Measurements from ENCODE around the gene STK16. TPM values are rescaled to one million over a fixed set of nuclear protein-coding genes. Genes with fewer than 3 reads are reported as not detected.

Gene STK16
- polyA plus RNA-seq, 1 donor from 2014 or later, result 64.9 TPM

DNA sequence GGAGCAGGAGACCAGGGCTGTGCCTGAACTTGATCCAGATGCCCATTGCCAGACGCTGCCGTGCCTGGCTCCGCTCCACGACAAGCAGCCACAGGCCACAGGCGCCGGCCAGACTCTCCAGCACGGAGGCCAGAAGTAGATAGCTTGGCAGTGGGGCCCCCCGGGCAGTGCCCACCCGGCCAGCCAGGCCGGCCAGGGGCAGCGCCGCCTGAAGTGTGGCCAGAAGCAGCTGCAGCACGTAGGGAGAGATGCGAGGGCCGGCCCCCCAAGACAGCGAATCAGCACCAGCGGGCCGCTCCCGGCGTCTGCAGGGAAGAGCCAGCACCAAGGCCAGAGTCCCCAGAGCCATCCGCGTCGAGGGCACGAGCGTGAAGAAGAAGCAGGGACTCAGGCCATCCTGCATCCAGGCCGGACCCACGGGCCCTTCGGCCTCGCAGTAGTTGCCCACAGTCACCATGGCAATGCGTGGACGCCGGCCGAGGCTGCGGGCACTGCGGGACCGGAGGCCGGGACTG is 27.0 kb upstream of the STK16 start:
- Histone ChIP-seq H2AFZ (ENCODE audit: low read depth, low read length) (no peak overlapping the region), H3K9me3 (ENCODE audit: low read length) (no peaks in the 10 kb centered on the region)

DNA sequence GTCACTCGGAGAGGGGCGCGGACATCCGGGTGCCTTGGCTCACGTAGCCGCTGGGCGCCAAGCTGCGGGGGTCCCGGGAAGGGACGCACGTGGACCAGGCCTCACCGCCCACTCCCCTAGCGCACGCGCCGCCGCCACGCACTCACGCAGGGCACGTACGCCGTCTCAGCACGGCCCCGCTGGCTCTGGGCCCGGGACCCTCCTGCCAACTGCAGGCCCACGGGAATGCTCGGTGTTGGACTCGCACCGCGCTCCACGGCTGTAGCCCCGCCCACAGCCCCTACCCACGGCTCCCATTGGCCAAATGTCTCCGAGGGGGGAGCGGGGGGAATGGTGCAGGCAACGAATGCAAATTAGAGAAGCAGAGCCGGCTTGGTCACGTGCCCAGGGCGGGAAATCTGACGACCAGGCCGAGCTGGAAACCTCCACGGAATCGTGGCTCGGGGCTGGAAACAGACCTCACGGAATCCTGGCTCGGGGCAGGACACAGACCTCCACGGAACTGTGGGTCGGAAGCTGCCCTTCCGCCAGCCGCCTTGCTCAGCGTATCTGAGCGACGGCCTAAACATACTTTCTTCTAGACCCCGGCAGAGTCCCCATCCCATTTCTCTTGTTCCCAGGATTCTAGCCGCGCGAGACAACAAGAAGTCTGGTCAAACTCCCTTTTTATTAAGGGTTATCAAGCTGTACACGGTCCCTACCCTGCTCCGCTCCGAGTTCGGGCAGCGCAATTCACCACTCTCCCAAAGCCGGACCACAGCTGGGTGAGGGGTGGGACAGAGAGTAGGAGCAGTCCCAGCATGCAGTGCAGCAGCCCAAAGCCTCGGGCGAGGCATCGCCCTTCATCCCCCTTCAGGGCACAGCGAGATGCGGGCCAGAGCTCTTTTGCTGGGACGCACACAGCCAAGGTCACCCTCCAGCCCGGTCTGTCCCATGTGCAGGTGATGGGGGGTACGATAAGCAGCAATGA is 26.3 kb upstream of the STK16 start, which contains the start of gene ABCB6:
Gene ABCB6 (minus strand): TSS at position 227 of the 970 bp plus-strand sequence. CDS start 285 bp downstream, outside the sequence.
- Histone ChIP-seq H3K79me2 (replicated peaks; ENCODE audit: insufficient read depth, low read length) (no peaks in the 10 kb centered on the region), H3K4me3 (ENCODE audit: low read length) (peak within 1 kb of the TSS; percentile 79), H3K9ac (ENCODE audit: low read length) (peak within 1 kb of the TSS; percentile 60), H3K4me2 (ENCODE audit: low read length) (peak within 1 kb of the TSS; percentile 59), H2AFZ (ENCODE audit: low read depth, low read length) (no peak within 1 kb of the TSS), H3K27me3 (ENCODE audit: insufficient read depth, low read depth, low read length) (no peaks in the 10 kb centered on the region), H3K9me3 (ENCODE audit: low read length) (no peaks in the 10 kb centered on the region), H3K36me3 (ENCODE audit: insufficient read depth, low read length) (no peaks in the 10 kb centered on the region), H3F3A (ENCODE audit: insufficient read depth, low read length, poor library complexity, severe bottlenecking) (no peaks in the 10 kb centered on the region), H4K20me1 (ENCODE audit: insufficient read depth) (no peaks in the 10 kb centered on the region), H3K27ac (ENCODE audit: low read length) (no peak within 1 kb of the TSS), H3K9me2 (ENCODE audit: insufficient read depth, low read length) (no peaks in the 10 kb centered on the region)
- peak; percentile 91 for TF ChIP-seq MXI1 (conservative IDR thresholded peaks at IDR 0.05; ENCODE audit: poor library complexity, severe bottlenecking)
- no peak for TF ChIP-seq TAF1 (IDR thresholded peaks at IDR 0.05; ENCODE audit: low read depth)
- peak; percentile 80 for TF ChIP-seq POLR2AphosphoS5 (IDR thresholded peaks at IDR 0.05)
- TF ChIP-seq, protein P1, sequence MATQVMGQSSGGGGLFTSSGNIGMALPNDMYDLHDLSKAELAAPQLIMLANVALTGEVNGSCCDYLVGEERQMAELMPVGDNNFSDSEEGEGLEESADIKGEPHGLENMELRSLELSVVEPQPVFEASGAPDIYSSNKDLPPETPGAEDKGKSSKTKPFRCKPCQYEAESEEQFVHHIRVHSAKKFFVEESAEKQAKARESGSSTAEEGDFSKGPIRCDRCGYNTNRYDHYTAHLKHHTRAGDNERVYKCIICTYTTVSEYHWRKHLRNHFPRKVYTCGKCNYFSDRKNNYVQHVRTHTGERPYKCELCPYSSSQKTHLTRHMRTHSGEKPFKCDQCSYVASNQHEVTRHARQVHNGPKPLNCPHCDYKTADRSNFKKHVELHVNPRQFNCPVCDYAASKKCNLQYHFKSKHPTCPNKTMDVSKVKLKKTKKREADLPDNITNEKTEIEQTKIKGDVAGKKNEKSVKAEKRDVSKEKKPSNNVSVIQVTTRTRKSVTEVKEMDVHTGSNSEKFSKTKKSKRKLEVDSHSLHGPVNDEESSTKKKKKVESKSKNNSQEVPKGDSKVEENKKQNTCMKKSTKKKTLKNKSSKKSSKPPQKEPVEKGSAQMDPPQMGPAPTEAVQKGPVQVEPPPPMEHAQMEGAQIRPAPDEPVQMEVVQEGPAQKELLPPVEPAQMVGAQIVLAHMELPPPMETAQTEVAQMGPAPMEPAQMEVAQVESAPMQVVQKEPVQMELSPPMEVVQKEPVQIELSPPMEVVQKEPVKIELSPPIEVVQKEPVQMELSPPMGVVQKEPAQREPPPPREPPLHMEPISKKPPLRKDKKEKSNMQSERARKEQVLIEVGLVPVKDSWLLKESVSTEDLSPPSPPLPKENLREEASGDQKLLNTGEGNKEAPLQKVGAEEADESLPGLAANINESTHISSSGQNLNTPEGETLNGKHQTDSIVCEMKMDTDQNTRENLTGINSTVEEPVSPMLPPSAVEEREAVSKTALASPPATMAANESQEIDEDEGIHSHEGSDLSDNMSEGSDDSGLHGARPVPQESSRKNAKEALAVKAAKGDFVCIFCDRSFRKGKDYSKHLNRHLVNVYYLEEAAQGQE (IDR thresholded peaks at IDR 0.05; ENCODE audit: borderline replicate concordance), result no peak
- TF ChIP-seq, protein P2, sequence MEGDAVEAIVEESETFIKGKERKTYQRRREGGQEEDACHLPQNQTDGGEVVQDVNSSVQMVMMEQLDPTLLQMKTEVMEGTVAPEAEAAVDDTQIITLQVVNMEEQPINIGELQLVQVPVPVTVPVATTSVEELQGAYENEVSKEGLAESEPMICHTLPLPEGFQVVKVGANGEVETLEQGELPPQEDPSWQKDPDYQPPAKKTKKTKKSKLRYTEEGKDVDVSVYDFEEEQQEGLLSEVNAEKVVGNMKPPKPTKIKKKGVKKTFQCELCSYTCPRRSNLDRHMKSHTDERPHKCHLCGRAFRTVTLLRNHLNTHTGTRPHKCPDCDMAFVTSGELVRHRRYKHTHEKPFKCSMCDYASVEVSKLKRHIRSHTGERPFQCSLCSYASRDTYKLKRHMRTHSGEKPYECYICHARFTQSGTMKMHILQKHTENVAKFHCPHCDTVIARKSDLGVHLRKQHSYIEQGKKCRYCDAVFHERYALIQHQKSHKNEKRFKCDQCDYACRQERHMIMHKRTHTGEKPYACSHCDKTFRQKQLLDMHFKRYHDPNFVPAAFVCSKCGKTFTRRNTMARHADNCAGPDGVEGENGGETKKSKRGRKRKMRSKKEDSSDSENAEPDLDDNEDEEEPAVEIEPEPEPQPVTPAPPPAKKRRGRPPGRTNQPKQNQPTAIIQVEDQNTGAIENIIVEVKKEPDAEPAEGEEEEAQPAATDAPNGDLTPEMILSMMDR (IDR thresholded peaks at IDR 0.05; ENCODE audit: poor library complexity, severe bottlenecking), result no peak
- TF ChIP-seq RAD21 (conservative IDR thresholded peaks at IDR 0.05), result no peak
- peak; percentile 11 for TF ChIP-seq SMC3 (conservative IDR thresholded peaks at IDR 0.05; ENCODE audit: poor library complexity)
- TF ChIP-seq EZH2 (IDR thresholded peaks at IDR 0.05; ENCODE audit: borderline replicate concordance, insufficient read depth, low read length, poor library complexity, severe bottlenecking), result no peak

More for the DNA sequence above, 27.0 kb upstream of the STK16 start:
- H4K20me1 ChIP-seq (ENCODE audit: insufficient read depth), result no peaks in the 10 kb centered on the region
- H3K4me3 ChIP-seq (ENCODE audit: low read length), result peak overlapping the region; percentile 79
- no peaks in the 10 kb centered on the region for H3K27me3 ChIP-seq (ENCODE audit: insufficient read depth, low read depth, low read length)
- no peaks in the 10 kb centered on the region for H3F3A ChIP-seq (ENCODE audit: insufficient read depth, low read length, poor library complexity, severe bottlenecking)
- peak overlapping the region; percentile 59 for H3K4me2 ChIP-seq (ENCODE audit: low read length)
- no peaks in the 10 kb centered on the region for H3K9me2 ChIP-seq (ENCODE audit: insufficient read depth, low read length)
- TF ChIP-seq EP300 (conservative IDR thresholded peaks at IDR 0.05; ENCODE audit: poor library complexity, severe bottlenecking) (no peak), MXI1 (conservative IDR thresholded peaks at IDR 0.05; ENCODE audit: poor library complexity, severe bottlenecking) (no peak), RAD21 (conservative IDR thresholded peaks at IDR 0.05) (no peak), SMC3 (conservative IDR thresholded peaks at IDR 0.05; ENCODE audit: poor library complexity) (no peak), EZH2 (IDR thresholded peaks at IDR 0.05; ENCODE audit: borderline replicate concordance, insufficient read depth, low read length, poor library complexity, severe bottlenecking) (no peak), TAF1 (IDR thresholded peaks at IDR 0.05; ENCODE audit: low read depth) (no peak), POLR2AphosphoS5 (IDR thresholded peaks at IDR 0.05) (no peak)
- TF ChIP-seq, protein P1 (IDR thresholded peaks at IDR 0.05; ENCODE audit: borderline replicate concordance), result no peak
- TF ChIP-seq, protein P2 (IDR thresholded peaks at IDR 0.05; ENCODE audit: poor library complexity, severe bottlenecking), result no peak
- peak overlapping the region; percentile 60 for H3K9ac ChIP-seq (ENCODE audit: low read length)
- no peaks in the 10 kb centered on the region for H3K79me2 ChIP-seq (replicated peaks; ENCODE audit: insufficient read depth, low read length)
- H3K27ac ChIP-seq (ENCODE audit: low read length), result no peak overlapping the region
- H3K36me3 ChIP-seq (ENCODE audit: insufficient read depth, low read length), result no peaks in the 10 kb centered on the region

Data from neural cell (in vitro differentiated cells).